ENCODE measurements around the gene KLHL18.

DNA sequence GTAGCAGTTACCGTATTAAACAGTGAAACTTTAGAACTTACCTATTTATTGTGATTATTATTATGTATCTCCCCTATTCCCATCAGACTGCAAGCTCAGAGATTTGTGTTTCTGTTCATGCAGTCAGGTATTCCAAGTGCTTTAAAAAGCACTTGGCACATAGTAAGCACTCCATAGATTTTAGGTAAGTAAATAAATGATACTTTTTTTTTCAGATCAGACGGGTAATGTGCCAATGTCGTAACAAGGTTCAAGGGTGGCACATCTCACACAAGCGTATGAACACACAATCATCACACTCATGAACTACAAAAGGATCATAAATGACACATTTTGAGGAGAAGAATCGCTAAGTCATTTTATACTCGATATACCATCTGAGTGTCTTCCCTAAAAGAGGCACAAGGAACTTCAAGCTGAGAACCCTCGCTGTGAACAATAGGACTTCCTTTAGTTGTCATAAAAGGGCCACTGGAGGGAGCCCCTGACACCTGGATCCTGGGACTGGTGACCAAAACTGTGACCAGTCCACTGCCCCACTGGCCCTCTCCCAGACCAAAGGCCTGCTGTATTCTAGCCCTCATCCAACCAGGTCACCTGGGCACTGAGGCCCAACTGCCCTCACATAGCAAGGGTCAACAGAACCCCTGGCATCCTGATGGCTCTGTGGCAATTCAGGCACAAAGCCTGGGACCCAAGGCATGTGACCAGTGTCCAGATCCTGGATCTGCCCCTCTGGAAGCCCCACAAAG is 32.3 kb upstream of the KLHL18 start:
- TF ChIP-seq ZNF384 (IDR thresholded peaks at IDR 0.05): no peak
- TF ChIP-seq FOXM1 (IDR thresholded peaks at IDR 0.05; ENCODE audit: borderline replicate concordance): no peak
- no peak for TF ChIP-seq FOXK2 (IDR thresholded peaks at IDR 0.05)
- TF ChIP-seq ARNT (IDR thresholded peaks at IDR 0.05): no peak
- TF ChIP-seq SUZ12 (IDR thresholded peaks at IDR 0.05): no peak
